GM13977 (cell line): ENCODE measurements around the gene DLG2.

ENCODE experiments used
- DNase-seq: peaks from one replicate; pipeline ENCODE4 v3.0.0; 2012; ENCODE audit warnings: low spot score
- CTCF ChIP-seq: IDR thresholded peaks from 2 replicates; pipeline ENCODE4 v1.5.1; 2012; ENCODE audit warnings: mild to moderate bottlenecking, control low read depth; ENCODE audit not compliant: insufficient read depth; ENCODE audit errors: extremely low read depth, missing control alignments
- in situ Hi-C: fragments of 300-500 bp; cut with MboI; formaldehyde crosslinking; loops from one replicate; pipeline ENCODE4 v1.12.0; 2022; ENCODE audit warnings: low sequenced_read_pairs, low pct_unique_long_range_greater_than_20kb, mixed read lengths, inconsistent platforms; ENCODE audit not compliant: unreplicated experiment

The DLG2 gene

GRCh38 chr11:84887055-84887629 is 740.0 kb downstream of the DLG2 start:
- in situ Hi-C loops = no loop called here
- TF ChIP-seq CTCF = no peak
- DNase-seq = no peak

- in situ Hi-C loops = no loop called here
- no peak for TF ChIP-seq CTCF
- DNase-seq = no peak
Observed at GRCh38 chr11:84886344-84886743, 740.8 kb downstream of the DLG2 start.

- no peak for TF ChIP-seq CTCF
- DNase-seq = no peak
- in situ Hi-C loops = no loop called here
Observed at GRCh38 chr11:84884836-84885235, 742.3 kb downstream of the DLG2 start.

GRCh38 chr11:84882056-84882455 is 745.1 kb downstream of the DLG2 start:
- TF ChIP-seq CTCF = no peak
- DNase-seq = no peak
- in situ Hi-C loops = no loop called here

- no peak for TF ChIP-seq CTCF
- DNase-seq = no peak
- in situ Hi-C loops = no loop called here
Observed at GRCh38 chr11:84871116-84871515, 756.0 kb downstream of the DLG2 start.

GRCh38 chr11:84870486-84870885 is 756.7 kb downstream of the DLG2 start:
- no peak for DNase-seq
- in situ Hi-C loops = no loop called here
- TF ChIP-seq CTCF = no peak

- in situ Hi-C loops = no loop called here
- TF ChIP-seq CTCF = no peak
- no peak for DNase-seq
Observed at GRCh38 chr11:84866922-84867321, 760.2 kb downstream of the DLG2 start.
